HL-60 (cell line): ENCODE results near the gene NRXN2.

Experiments used
- DNase-seq, 2 experiments: peaks; one replicate each; pipeline ENCODE4 v3.0.0-alpha.2; 2010 to 2020; ENCODE audit warnings: low read depth in 1 of 2, low spot score in 1 of 2
- H3K27ac ChIP-seq: fragments of 250-450 bp; sonication (Bioruptor Pico); replicated peaks from 2 replicates; pipeline ENCODE4 v1.5.1; 2020; ENCODE audit warnings: mild to moderate bottlenecking, moderate library complexity
- H3K27me3 ChIP-seq: fragments of 250-450 bp; sonication (Bioruptor Pico); 2 replicates; pipeline ENCODE4 v1.5.1; 2021; ENCODE audit warnings: mild to moderate bottlenecking, moderate library complexity; ENCODE audit not compliant: insufficient read depth, poor library complexity, severe bottlenecking
- H3K4me3 ChIP-seq: replicated peaks from 2 replicates; pipeline ENCODE4 v1.5.1; 2011; ENCODE audit warnings: mild to moderate bottlenecking, control low read depth, low read length; ENCODE audit not compliant: insufficient read depth
- GABPA ChIP-seq: IDR thresholded peaks from 2 replicates; pipeline ENCODE4 v1.6.1; 2012; ENCODE audit warnings: low read depth
- POLR2AphosphoS5 ChIP-seq: IDR thresholded peaks from 2 replicates; pipeline ENCODE4 v1.6.1; 2012; ENCODE audit warnings: low read depth
- SPI1 ChIP-seq: IDR thresholded peaks from 2 replicates; pipeline ENCODE4 v1.6.1; 2012; ENCODE audit warnings: low read depth, mild to moderate bottlenecking, borderline replicate concordance
- TF ChIP-seq, protein P1 (sequence below): IDR thresholded peaks from 2 replicates; pipeline ENCODE4 v1.6.1; 2012; ENCODE audit warnings: low read depth; ENCODE audit not compliant: insufficient replicate concordance
- TF ChIP-seq, protein P2 (sequence below): IDR thresholded peaks from one replicate; pipeline ENCODE4 v1.5.1; 2011; ENCODE audit warnings: low read length, control low read depth, inconsistent platforms; ENCODE audit not compliant: insufficient read depth

Gene NRXN2

DNA sequence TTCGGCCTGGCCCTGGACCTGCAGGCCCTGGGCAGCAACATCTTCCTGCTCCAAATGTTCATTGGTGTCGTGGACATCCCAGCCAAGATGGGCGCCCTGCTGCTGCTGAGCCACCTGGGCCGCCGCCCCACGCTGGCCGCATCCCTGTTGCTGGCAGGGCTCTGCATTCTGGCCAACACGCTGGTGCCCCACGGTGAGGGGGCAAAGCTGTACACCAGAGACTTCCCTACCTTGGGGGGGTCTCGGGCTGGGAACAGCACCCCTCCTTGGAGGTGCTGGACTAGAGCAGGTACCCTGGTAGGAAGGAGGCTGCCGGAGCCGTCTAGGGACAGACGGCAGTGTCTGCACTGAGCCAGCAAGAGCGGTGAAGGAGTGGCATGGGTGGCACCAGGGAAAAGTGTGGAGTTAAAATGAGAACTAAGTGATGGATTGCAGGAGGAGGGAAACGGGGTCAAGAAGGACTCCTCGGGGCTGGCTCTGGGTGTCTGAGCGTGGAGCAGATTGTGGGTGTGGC lies 123.2 kb downstream of the NRXN2 start:
- Histone ChIP-seq H3K4me3 (no peak overlapping the region), H3K27me3 (no peaks in the 10 kb centered on the region), H3K27ac (no peak overlapping the region)
- DNase-seq: no peak
- TF ChIP-seq SPI1 (no peak), GABPA (no peak), POLR2AphosphoS5 (no peak)
- TF ChIP-seq, protein P1, sequence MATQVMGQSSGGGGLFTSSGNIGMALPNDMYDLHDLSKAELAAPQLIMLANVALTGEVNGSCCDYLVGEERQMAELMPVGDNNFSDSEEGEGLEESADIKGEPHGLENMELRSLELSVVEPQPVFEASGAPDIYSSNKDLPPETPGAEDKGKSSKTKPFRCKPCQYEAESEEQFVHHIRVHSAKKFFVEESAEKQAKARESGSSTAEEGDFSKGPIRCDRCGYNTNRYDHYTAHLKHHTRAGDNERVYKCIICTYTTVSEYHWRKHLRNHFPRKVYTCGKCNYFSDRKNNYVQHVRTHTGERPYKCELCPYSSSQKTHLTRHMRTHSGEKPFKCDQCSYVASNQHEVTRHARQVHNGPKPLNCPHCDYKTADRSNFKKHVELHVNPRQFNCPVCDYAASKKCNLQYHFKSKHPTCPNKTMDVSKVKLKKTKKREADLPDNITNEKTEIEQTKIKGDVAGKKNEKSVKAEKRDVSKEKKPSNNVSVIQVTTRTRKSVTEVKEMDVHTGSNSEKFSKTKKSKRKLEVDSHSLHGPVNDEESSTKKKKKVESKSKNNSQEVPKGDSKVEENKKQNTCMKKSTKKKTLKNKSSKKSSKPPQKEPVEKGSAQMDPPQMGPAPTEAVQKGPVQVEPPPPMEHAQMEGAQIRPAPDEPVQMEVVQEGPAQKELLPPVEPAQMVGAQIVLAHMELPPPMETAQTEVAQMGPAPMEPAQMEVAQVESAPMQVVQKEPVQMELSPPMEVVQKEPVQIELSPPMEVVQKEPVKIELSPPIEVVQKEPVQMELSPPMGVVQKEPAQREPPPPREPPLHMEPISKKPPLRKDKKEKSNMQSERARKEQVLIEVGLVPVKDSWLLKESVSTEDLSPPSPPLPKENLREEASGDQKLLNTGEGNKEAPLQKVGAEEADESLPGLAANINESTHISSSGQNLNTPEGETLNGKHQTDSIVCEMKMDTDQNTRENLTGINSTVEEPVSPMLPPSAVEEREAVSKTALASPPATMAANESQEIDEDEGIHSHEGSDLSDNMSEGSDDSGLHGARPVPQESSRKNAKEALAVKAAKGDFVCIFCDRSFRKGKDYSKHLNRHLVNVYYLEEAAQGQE: no peak
- TF ChIP-seq, protein P2, sequence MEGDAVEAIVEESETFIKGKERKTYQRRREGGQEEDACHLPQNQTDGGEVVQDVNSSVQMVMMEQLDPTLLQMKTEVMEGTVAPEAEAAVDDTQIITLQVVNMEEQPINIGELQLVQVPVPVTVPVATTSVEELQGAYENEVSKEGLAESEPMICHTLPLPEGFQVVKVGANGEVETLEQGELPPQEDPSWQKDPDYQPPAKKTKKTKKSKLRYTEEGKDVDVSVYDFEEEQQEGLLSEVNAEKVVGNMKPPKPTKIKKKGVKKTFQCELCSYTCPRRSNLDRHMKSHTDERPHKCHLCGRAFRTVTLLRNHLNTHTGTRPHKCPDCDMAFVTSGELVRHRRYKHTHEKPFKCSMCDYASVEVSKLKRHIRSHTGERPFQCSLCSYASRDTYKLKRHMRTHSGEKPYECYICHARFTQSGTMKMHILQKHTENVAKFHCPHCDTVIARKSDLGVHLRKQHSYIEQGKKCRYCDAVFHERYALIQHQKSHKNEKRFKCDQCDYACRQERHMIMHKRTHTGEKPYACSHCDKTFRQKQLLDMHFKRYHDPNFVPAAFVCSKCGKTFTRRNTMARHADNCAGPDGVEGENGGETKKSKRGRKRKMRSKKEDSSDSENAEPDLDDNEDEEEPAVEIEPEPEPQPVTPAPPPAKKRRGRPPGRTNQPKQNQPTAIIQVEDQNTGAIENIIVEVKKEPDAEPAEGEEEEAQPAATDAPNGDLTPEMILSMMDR: no peak

DNA sequence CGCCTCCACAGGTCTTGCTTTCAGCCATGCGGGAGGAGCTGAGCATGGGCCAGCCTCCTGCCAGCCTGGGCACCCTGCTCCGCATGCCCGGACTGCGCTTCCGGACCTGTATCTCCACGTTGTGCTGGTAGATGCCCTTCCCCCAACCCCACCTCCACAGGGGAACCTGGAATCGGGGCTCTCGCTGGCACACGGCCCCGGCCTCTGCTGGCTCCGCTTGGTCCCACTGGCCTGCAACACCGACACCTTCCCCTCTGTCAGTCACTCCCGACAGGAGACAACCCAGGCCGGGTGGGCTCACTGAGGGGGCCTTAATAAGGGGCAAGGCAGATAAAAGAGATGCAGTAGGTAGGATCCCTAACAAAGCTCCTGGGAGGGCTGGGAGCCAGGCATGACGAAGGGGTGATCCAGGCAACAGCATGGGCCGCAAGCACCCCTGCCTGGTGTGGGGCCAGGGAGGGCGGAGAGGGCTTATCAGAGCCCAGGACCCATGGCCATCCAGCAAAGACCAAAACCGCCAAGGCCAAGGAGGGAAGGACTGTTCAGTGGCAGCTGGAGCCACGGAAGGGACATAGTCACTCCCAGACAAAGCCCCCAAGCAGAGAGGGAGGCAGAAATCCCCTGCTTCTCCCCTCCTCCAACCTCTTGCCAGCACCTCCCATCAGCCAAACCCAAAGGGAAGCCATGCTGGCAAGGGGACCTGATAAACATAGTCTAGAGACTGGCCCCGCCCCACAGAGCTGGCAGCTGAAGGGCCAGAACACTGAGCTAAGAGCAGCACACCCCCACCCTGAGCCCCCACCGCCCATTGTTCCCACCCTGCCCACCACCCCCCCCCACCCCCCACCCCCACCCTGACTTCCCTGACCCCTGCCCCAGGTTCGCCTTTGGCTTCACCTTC lies 124.0 kb downstream of the NRXN2 start:
- H3K27ac ChIP-seq: no peak overlapping the region
- DNase-seq: no peak
- no peak overlapping the region for H3K4me3 ChIP-seq
- TF ChIP-seq SPI1 (no peak), POLR2AphosphoS5 (no peak), GABPA (no peak)
- TF ChIP-seq, protein P1: no peak
- TF ChIP-seq, protein P2: no peak
- no peaks in the 10 kb centered on the region for H3K27me3 ChIP-seq

DNA sequence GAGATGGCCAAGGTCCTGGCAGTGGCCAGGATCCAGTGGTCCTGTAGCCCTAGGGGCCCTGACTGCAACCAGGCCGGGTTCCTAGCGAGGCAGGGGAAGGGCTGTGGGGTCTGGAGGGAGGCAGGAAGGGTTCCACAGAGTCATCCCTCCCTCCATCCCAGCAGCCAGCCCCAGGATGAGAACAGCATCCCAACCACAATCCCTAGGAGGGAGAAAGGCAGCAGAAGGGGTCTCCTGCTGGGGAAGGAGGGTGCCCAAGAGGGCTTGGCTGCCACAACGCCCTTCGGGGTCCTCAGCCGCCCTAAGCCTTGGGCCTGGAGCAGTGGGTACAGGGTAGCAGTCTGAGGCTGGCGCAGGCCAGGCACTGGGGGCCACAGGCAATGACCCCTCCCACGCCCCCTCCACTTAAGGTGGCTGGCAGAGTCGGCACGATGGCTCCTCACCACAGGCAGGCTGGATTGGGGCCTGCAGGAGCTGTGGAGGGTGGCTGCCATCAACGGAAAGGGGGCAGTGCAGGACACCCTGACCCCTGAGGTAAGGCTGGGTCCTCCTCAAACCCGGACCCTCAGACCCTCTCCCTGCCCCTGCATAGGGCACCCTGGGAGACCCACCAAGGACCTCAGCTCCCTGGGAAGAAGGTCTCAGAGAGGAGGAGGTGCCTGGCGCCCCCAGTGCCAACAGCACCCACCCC lies 124.7 kb downstream of the NRXN2 start:
- H3K4me3 ChIP-seq: no peak overlapping the region
- no peak overlapping the region for H3K27ac ChIP-seq
- no peaks in the 10 kb centered on the region for H3K27me3 ChIP-seq
- TF ChIP-seq POLR2AphosphoS5 (no peak), SPI1 (no peak), GABPA (no peak)
- TF ChIP-seq, protein P1: no peak
- TF ChIP-seq, protein P2: no peak
- no peak for DNase-seq
